ENCODE data around the gene NRIP2.

The NRIP2 gene

GRCh38 chr12:2804393-2805142, 30.3 kb downstream of the NRIP2 start:
- peak; percentile 13 for DNase-seq

DNA sequence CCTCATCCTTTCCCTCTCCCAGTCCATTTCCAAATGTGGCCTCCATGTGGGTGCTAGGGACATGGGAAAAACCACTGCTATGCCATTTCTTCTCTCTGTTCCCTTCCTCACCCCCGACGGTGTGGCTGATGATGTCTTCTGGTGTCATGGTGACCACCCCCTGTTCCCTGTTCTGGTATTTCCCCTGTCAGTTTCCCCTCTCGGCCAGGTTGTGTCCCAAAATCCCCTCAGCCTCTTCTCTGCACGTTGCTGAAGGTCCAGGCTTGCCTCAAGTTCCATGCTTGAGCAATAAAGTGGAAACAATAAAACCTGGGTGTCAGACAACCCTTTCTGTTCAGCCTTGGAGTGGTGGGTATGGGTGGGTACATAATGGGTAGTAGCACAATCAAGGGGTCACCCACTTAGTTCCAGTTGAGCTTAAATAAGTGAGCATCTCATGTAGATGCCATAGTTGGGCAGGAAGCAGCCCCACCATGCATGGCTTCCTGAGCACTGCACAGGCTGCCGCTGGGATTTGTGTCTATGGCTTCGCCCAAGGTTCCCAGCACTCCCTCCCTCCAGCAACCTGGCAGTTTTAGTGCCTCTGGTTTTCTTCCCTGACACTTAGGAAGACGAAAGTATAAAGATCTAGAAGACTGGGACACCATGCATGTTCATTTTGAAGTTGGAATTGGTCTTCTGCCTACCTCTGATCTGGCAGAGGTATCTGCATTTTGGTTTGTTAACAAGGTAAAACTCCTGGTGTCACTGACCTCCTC, 31.0 kb downstream of the NRIP2 start:
- no peak for DNase-seq

GRCh38 chr12:2801044-2801783, 33.6 kb downstream of the NRIP2 start:
- no peak for DNase-seq

GRCh38 chr12:2800046-2800570, 34.7 kb downstream of the NRIP2 start:
- DNase-seq: no peak

- peak; percentile 43 for DNase-seq
Measured at GRCh38 chr12:2797721-2798418, 37.0 kb downstream of the NRIP2 start.

DNA sequence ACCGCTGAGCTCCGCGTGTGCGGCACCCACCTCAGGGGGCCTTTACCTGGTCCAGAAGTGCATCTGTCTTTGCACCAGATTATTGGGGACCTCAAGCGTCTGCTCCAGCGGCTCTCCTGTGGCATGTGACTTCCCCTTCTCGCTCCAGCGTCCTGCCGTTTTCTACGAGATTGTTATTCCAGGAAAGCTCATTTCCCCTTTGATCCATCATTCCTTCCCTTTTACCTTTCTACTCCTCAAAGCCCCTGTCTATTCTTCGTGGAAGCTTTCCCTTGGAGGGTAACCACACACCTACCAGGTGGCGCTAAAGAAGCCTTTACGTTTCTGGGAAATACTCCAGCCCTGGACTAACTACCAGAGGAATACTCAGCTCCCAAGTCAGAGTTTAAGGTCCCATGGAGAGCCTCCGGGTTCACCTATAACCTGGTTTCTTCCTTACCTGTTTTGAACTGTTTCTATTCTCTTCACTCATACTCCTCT, 38.6 kb downstream of the NRIP2 start:
- peak; percentile 30 for DNase-seq

DNA sequence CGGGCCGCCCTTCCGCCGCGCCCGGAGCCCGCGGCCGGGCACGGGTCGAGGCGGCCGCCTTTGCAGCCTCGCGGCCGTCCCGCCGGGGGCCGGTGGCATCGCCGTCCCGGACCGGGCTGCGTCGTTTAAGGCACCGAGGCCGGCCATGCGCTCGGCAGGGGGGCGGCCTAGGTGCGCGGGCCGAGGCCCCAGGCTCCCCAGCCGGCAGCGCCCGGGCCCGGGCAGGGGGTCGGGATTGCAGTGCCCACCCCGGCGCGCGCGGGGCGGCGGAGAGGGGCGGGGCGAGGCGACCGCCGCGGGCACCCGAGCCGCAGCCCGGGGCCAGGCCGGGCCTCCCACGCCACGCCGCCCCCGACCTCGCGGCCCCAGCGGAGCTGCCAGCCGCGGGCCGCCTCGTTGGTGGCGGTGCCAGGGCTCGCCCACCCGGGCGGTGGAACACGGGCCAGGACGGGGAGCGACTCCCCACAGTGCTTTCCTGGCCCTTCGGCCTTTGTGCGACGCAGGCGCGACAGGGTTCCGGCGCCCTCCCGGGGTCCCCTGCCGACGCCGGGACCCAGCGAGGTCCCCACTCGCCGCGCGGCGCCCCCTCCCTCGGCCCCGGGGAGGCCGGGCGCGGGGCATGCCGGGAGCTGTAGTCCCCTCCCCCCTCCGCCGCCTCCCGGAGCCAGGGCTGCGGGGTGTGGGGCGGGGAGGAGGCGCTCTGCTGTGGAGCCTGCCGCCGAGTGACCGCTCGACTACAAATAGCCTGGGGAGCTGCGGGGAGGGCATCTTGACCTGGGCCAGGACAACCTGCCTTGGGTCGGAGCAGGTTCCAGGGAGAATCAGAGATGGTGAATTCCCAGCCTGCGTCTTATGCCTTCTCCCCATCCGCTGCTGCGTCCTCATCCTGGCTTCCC, 39.3 kb downstream of the NRIP2 start:
- DNase-seq: peak; percentile 84

DNA sequence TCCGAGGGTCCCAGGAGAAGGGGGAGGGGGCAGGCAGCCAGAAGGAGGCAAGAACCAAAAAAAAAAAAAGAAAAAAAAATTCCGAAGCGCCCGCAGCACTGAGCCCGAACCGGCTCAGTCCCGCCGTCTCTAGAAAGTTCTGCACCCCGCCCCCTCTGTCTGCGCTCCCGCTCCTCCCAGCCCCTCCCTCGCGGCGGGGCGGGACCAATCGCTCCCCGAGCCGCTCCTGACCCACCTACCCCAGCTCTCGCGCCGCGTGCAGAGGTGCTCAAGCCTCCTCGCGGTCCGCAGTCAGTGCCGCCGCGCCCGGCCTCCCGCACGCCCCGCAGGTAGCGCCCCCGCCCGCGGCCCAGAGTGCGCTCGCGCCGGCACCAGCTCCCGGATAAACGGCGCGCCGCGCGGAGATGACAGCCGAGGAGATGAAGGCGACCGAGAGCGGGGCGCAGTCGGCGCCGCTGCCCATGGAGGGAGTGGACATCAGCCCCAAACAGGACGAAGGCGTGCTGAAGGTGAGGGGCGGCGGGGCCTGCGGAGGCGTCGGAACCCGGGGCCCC, 40.0 kb downstream of the NRIP2 start, which contains the start of gene FKBP4:
Gene FKBP4, plus strand, starts transcription at position 235 of the 554 bp plus-strand sequence. Its CDS starts 170 bp downstream, at position 405.
- peak; percentile 96 for DNase-seq

DNA sequence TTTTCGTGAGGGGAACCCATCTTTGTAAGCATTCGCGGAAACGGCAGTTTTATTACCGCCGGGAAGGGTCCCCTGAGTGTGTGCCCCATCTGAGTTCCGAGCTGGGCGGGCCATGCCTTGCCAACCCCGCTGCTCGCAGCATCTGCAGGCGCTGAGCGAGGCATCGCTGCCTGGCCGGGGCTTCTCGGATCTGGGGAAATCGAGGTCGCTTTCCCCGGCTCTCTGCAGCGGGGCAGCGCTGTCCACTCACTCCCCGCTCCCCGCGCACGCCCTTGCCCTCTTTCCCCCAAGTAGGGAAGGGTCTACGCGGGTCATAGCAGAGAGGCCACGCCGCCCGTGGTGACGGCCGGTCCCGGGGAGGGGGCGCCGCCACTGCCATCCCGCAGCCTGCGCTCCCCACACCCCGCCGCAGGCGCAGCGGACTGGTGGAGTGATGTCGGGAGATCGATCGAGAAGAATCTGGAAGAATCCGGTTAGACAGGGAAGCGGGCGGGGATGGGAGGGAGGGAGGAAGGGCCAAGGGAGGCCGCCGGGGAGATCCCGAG, 40.6 kb downstream of the NRIP2 start:
- DNase-seq: peak; percentile 44

- DNase-seq: no peak
Measured at GRCh38 chr12:2793561-2793960, 41.3 kb downstream of the NRIP2 start.

GRCh38 chr12:2792671-2793500, 41.9 kb downstream of the NRIP2 start:
- peak; percentile 67 for DNase-seq

DNA sequence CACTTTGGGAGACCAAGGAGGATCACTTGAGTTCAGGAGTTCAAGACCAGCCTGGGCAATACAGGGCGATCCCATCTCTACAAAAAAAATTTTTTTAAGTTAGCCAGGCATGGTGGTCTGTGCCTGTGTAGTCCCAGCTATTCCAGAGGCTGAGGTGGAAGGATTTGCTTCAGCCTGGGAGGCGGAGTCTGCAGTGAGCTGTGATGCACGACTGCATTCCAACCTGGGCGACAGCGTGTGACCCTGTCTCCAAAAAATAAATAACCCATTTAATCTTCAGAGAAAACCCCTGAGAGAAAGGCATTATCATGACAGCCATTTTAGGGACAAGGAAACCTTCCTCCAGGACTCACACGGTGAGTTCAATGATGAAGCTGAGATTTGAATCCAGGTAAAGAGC, 43.7 kb downstream of the NRIP2 start:
- DNase-seq: no peak

DNA sequence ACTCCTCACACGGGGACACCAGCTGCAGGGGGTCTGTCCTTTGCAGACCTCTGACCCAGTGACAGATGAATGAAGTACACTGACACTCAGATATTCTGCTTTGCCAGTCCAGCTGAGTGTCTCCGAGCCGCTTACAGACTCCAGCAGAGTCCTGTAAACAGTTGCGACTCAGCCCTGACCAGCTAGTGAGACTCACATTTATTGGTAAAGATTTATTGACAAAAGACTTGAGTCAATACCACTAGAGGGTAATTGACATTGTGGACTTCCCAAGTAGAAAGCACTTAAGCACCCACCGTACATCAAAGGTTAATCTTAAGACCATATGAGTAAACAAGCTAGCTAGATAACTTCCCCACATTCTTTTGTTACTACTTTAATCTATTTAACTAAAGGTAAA, 49.8 kb downstream of the NRIP2 start:
- DNase-seq: no peak

DNA sequence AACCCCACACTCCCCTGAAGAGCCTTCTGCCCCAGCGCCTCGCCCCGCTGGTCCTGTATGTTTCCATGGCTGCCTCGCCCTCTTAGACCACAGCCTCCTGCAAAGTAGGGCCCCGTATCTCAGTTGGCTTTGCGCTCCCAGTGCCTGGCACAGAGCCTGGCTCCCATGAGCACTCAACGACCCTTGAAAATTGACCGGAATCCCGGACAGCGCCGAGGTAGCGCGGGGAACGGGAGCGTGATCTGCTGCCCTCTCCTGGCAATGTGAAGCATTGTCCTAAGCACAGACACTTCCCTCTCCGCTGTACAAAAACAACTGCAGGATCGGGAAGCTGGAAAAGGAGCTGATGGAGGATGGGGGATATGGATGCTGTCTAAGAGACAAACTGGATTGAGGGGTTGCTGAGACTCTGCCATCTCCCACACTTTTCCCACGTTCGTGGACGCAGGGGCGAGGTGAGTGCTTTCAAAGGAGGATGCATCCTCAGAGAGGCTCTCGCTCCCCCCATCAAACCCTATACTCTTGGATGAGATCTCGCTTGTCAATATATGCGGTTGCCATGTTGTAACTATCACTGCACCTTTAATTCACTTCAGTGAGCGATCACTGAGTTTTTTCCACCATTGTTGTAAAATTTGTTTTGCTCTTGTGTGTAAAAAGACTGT, 50.8 kb downstream of the NRIP2 start:
- peak; percentile 74 for DNase-seq

- DNase-seq: peak; percentile 43
Measured at GRCh38 chr12:2779281-2779680, 55.6 kb downstream of the NRIP2 start.

DNA sequence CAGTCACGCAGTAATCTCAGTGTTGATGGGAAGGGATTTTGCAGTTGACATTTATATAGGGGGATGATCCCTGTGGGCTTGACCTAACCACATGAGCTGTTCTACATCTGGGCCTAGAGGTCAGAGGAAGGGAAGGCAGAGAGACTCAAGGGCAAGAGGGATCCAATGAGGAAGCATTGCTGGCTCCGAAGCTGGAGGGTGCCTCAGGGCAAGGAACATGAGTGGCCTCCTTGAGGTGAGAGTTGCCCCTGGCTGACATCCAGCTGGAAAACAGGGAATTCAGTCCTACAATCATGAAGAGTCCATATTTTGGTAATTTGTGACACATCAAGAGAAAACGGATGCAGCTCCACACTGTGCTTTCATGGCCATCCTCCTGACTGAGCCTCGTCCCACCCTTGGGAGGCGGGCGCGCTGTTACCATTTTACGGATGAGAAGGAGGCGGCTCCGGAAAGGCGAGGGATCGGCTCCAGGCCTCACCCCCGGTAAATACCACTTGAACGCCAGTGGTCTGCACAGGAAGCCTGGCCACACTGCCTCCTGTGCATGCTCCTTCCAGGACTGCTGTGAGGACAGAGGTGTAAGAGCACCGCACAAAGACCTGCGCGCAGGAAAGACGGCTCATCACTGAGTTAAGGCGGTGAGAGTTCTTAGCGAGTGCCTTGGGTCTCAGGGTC, 58.6 kb downstream of the NRIP2 start:
- no peak for DNase-seq

DNA sequence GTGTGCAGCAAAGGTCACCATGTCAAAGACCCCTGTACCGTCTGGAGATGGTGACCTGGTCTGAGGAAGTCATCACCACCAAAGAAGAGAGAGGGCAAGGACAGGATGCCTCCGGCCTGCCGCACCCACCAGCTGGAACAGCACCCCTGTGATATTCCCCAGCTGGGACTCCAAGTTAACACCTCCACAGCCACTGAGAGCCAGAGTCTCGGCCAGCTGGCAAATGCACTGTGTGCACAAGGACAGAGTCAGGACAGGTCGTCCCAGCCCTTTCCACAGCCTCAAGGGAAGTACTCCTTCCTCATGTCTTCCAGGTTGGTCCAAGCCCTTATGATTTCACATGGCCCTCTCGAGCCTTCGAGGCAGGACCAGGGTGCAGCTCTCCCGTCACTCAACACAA, 59.4 kb downstream of the NRIP2 start:
- no peak for DNase-seq

Data from hematopoietic multipotent progenitor cell treated with erythropoietin and hydrocortisone succinate and interleukin-3 and kit ligand, for 4 days (in vitro differentiated cells).